HFFc6 (cell line): ENCODE measurements around the gene LZTFL1. TPM values are rescaled to one million over a fixed set of nuclear protein-coding genes. Genes with fewer than 3 reads are reported as not detected.

Experiments used
- DNase-seq: peaks from one replicate; pipeline ENCODE4 v3.0.0-alpha.2; 2018
- H3K27ac Mint-ChIP-seq: 2 replicates; pipeline ENCODE4 v1.8.0; 2020; ENCODE audit warnings: mild to moderate bottlenecking, mixed read lengths
- H3K27me3 Mint-ChIP-seq: 2 replicates; pipeline ENCODE4 v1.8.0; 2021; ENCODE audit warnings: mild to moderate bottlenecking, moderate library complexity, mixed read lengths; ENCODE audit not compliant: insufficient read depth
- H3K36me3 Mint-ChIP-seq: 2 replicates; pipeline ENCODE4 v1.8.0; 2021; ENCODE audit warnings: low read depth, mixed read lengths
- H3K4me1 Mint-ChIP-seq: 2 replicates; pipeline ENCODE4 v1.8.0; 2020; ENCODE audit warnings: low read depth, mixed read lengths
- H3K4me3 Mint-ChIP-seq: 2 replicates; pipeline ENCODE4 v1.8.0; 2020; ENCODE audit warnings: mild to moderate bottlenecking, moderate library complexity, mixed read lengths
- H3K9me3 Mint-ChIP-seq: 2 replicates; pipeline ENCODE4 v1.8.0; 2020; ENCODE audit warnings: mild to moderate bottlenecking, mixed read lengths
- CTCF ChIP-seq: fragments of 200-600 bp; sonication (generic); IDR thresholded peaks from 2 replicates; pipeline ENCODE4 v1.5.0; 2021; ENCODE audit warnings: antibody characterized with exemption, mild to moderate bottlenecking
- total RNA-seq, 6 experiments: library from RNA; stranded (reverse); fragmentation: NEBNext Ultra II Directional; extraction: Animal tissue kit (Norgen Biotek cat#: 25700); gene quantifications; 2 replicates in 1 of 6; 3 replicates in 5 of 6; pipeline ENCODE4 v1.2.3, GENCODE V29; 2021

LZTFL1 gene
- total RNA-seq, 6 experiments from 2014 or later = 13.0 to 20.0 (median 15.8) TPM

- no peak for DNase-seq
- Mint-ChIP-seq H3K27me3 (peaks cover 29% of the 10 kb centered on the region), H3K4me3 (no peak overlapping the region), H3K4me1 (no peaks in the 10 kb centered on the region), H3K9me3 (no peaks in the 10 kb centered on the region), H3K36me3 (no peaks in the 10 kb centered on the region), H3K27ac (no peak overlapping the region)
- no peak for TF ChIP-seq CTCF
These were observed 35.8 kb downstream of the LZTFL1 start for GRCh38 chr3:45806072-45806471.

- TF ChIP-seq CTCF = no peak
- Mint-ChIP-seq H3K9me3 (no peaks in the 10 kb centered on the region), H3K27ac (no peak overlapping the region), H3K4me3 (no peak overlapping the region), H3K36me3 (no peaks in the 10 kb centered on the region), H3K27me3 (peaks cover 34% of the 10 kb centered on the region), H3K4me1 (no peaks in the 10 kb centered on the region)
- DNase-seq = no peak
These were observed 38.5 kb downstream of the LZTFL1 start for GRCh38 chr3:45803252-45803935.

GRCh38 chr3:45802146-45802545 lies 39.8 kb downstream of the LZTFL1 start:
- Mint-ChIP-seq H3K4me1 (no peaks in the 10 kb centered on the region), H3K4me3 (no peak overlapping the region), H3K27me3 (peaks cover 34% of the 10 kb centered on the region), H3K27ac (no peak overlapping the region), H3K36me3 (no peaks in the 10 kb centered on the region), H3K9me3 (no peaks in the 10 kb centered on the region)
- TF ChIP-seq CTCF = no peak
- DNase-seq = no peak

GRCh38 chr3:45800611-45801010 lies 41.3 kb downstream of the LZTFL1 start:
- no peaks in the 10 kb centered on the region for H3K36me3 Mint-ChIP-seq
- H3K27ac Mint-ChIP-seq = no peak overlapping the region
- TF ChIP-seq CTCF = no peak
- DNase-seq = no peak
- H3K9me3 Mint-ChIP-seq = no peaks in the 10 kb centered on the region
- no peaks in the 10 kb centered on the region for H3K4me1 Mint-ChIP-seq
- peaks cover 35% of the 10 kb centered on the region for H3K27me3 Mint-ChIP-seq
- H3K4me3 Mint-ChIP-seq = no peak overlapping the region

GRCh38 chr3:45799586-45799985 lies 42.3 kb downstream of the LZTFL1 start:
- no peak overlapping the region for H3K4me3 Mint-ChIP-seq
- TF ChIP-seq CTCF = no peak
- no peaks in the 10 kb centered on the region for H3K36me3 Mint-ChIP-seq
- H3K27ac Mint-ChIP-seq = no peak overlapping the region
- no peak for DNase-seq
- H3K9me3 Mint-ChIP-seq = no peaks in the 10 kb centered on the region
- H3K4me1 Mint-ChIP-seq = no peaks in the 10 kb centered on the region
- H3K27me3 Mint-ChIP-seq = peaks cover 44% of the 10 kb centered on the region
